Spleen (tissue), 7 donors: ENCODE measurements around the gene BMX.

ENCODE experiments used
- POLR2A ChIP-seq, 3 donors: fragments of 450-650 bp; IDR thresholded peaks; one replicate each; pipeline ENCODE4 v1.5.1; 2017; ENCODE audit warnings: antibody characterized with exemption in 3 of 3, mild to moderate bottlenecking in 1 of 3
- POLR2AphosphoS5 ChIP-seq, 3 donors: sonication (generic); formaldehyde crosslinking; IDR thresholded peaks; one replicate each; pipeline ENCODE4 v1.5.1; 2017; ENCODE audit warnings: antibody characterized with exemption in 3 of 3
- TF ChIP-seq, protein P1 (sequence below), 11 experiments: fragments of 200-600 bp in 7 of 11; fragments of 450-650 bp in 4 of 11; sonication (generic) in 4 of 11; IDR thresholded peaks in 8 of 11; conservative IDR thresholded peaks in 3 of 11; 1 replicate in 7 of 11; 2 replicates in 4 of 11; pipeline versions ENCODE4 v1.4.0 to v1.8.0; 2016 to 2021; ENCODE audit warnings: antibody characterized with exemption in 11 of 11, inconsistent platforms in 4 of 11, mild to moderate bottlenecking in 1 of 11
- donor health status: DM: no; HTN: no; CAD: no; lungs with moderate emphysema.
- donor health status: DM: no; HTN: no; CAD: no.
- donor health status: DM: no; HTN: no; CAD: no.

DNA sequence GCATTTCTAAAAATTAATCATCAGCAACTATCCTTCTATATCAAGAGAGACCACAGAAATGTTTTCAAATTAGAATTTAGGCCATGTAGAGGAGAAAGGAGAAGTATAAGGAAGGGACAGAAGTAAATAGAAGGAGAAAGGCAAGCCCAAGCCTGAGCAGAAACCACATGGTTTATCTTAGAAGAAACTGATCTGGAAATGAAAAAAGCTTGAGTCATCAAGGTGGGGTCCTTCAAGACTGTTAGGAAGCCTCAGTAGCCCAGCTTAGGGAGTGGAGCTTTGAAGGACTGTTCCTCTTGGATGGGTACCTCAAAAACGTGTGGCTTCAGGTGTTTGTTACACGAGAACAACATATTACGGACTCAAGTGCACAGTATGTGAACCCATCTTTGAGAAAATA, 4.5 kb downstream of the BMX start:
- TF ChIP-seq, protein P1, sequence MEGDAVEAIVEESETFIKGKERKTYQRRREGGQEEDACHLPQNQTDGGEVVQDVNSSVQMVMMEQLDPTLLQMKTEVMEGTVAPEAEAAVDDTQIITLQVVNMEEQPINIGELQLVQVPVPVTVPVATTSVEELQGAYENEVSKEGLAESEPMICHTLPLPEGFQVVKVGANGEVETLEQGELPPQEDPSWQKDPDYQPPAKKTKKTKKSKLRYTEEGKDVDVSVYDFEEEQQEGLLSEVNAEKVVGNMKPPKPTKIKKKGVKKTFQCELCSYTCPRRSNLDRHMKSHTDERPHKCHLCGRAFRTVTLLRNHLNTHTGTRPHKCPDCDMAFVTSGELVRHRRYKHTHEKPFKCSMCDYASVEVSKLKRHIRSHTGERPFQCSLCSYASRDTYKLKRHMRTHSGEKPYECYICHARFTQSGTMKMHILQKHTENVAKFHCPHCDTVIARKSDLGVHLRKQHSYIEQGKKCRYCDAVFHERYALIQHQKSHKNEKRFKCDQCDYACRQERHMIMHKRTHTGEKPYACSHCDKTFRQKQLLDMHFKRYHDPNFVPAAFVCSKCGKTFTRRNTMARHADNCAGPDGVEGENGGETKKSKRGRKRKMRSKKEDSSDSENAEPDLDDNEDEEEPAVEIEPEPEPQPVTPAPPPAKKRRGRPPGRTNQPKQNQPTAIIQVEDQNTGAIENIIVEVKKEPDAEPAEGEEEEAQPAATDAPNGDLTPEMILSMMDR (IDR thresholded peaks at IDR 0.05 in 8 of 11, conservative IDR thresholded peaks at IDR 0.05 in 3 of 11) = no peak
- TF ChIP-seq POLR2A (IDR thresholded peaks at IDR 0.05) (no peak), POLR2AphosphoS5 (IDR thresholded peaks at IDR 0.05) (no peak)
